ENCODE results near the gene ZNF784.

The ZNF784 gene

DNA sequence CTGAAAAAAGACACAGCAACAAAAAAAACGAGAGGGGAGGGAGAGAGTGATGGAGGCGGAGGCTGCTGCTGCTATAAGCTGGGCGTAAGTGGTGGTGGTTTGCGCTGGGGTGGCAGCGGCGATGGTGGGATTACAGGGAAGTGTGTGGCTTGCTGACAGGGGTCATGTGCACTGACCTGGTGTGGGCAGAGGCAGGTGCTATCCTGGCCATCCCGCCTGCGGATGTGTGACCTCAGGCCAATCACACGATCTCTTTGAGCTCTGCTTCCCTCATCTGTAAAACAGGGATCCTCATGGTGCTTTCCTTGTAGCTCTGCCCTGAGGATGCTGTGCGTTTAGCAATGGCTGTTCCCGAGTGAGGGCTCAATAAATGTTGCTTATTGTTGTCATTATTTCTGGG, 13.2 kb upstream of the ZNF784 start:
- Histone ChIP-seq H4K20me1 (ENCODE audit: insufficient read depth, low read length) (peaks cover 19% of the 10 kb centered on the region), H3K9ac (ENCODE audit: low read depth, low read length) (no peak overlapping the region), H3K79me2 (ENCODE audit: insufficient read depth, low read length) (peaks cover 71% of the 10 kb centered on the region), H3K9me3 (ENCODE audit: insufficient read depth, low read length, severe bottlenecking) (no peaks in the 10 kb centered on the region), H3K27ac (ENCODE audit: low read length) (no peak overlapping the region), H3K4me2 (ENCODE audit: insufficient read depth, low read length) (peak overlapping the region; percentile 13), H2AFZ (ENCODE audit: low read depth, low read length) (no peak overlapping the region), H3K36me3 (ENCODE audit: insufficient read depth, low read length) (peaks cover 3% of the 10 kb centered on the region), H3K4me1 (ENCODE audit: insufficient read depth, low read length) (peaks cover 67% of the 10 kb centered on the region), H3K27me3 (ENCODE audit: insufficient read depth, low read length, poor library complexity) (no peaks in the 10 kb centered on the region), H3K4me3 (ENCODE audit: low read depth in 1 of 2, low read length in 2 of 2) (no peak overlapping the region)
- no peak for ATAC-seq (ENCODE audit: insufficient read depth, low read depth)
- no peak for TF ChIP-seq EZH2 (IDR thresholded peaks at IDR 0.05; ENCODE audit: borderline replicate concordance, low read depth, low read length, severe bottlenecking)
- TF ChIP-seq, protein P1, sequence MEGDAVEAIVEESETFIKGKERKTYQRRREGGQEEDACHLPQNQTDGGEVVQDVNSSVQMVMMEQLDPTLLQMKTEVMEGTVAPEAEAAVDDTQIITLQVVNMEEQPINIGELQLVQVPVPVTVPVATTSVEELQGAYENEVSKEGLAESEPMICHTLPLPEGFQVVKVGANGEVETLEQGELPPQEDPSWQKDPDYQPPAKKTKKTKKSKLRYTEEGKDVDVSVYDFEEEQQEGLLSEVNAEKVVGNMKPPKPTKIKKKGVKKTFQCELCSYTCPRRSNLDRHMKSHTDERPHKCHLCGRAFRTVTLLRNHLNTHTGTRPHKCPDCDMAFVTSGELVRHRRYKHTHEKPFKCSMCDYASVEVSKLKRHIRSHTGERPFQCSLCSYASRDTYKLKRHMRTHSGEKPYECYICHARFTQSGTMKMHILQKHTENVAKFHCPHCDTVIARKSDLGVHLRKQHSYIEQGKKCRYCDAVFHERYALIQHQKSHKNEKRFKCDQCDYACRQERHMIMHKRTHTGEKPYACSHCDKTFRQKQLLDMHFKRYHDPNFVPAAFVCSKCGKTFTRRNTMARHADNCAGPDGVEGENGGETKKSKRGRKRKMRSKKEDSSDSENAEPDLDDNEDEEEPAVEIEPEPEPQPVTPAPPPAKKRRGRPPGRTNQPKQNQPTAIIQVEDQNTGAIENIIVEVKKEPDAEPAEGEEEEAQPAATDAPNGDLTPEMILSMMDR (IDR thresholded peaks at IDR 0.05; ENCODE audit: borderline replicate concordance, extremely low read depth, low read length, poor library complexity, severe bottlenecking): no peak
- DNase-seq: no peak

DNA sequence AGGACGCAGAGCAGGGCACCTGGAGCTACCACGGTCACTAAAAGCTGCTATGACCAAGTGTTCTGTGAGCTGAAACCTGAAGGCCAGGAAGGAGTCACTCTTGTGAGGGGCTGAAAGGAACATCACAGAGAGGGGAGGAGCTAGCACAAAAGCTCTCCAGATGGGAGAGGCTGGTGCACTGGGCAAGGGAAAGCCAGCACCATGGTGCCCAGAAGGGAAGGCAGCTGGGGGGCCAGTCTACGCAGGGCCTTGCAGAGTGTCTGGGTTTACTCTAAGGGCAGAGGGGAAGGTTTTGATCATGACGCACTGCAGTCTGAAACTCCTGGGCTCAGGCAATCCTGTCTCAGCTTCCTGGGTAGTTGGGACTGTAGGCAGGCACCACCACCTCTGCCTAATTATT, 12.4 kb upstream of the ZNF784 start:
- H3K79me2 ChIP-seq (ENCODE audit: insufficient read depth, low read length): peaks cover 63% of the 10 kb centered on the region
- no peak for TF ChIP-seq EZH2 (IDR thresholded peaks at IDR 0.05; ENCODE audit: borderline replicate concordance, low read depth, low read length, severe bottlenecking)
- TF ChIP-seq, protein P1 (IDR thresholded peaks at IDR 0.05; ENCODE audit: borderline replicate concordance, extremely low read depth, low read length, poor library complexity, severe bottlenecking): no peak
- H3K9ac ChIP-seq (ENCODE audit: low read depth, low read length): peak overlapping the region; percentile 89; the same call in 1 of the 2 replicates
- ATAC-seq (ENCODE audit: insufficient read depth, low read depth) (no peak), DNase-seq (no peak)
- peaks cover 19% of the 10 kb centered on the region for H4K20me1 ChIP-seq (ENCODE audit: insufficient read depth, low read length)
- no peak overlapping the region for H3K27ac ChIP-seq (ENCODE audit: low read length)
- peak overlapping the region; percentile 94 for H3K4me2 ChIP-seq (ENCODE audit: insufficient read depth, low read length)
- H2AFZ ChIP-seq (ENCODE audit: low read depth, low read length): no peak overlapping the region
- H3K4me3 ChIP-seq (ENCODE audit: low read depth in 1 of 2, low read length in 2 of 2): peak overlapping the region in 1 of 2 experiments; percentile 87; a peak in 2 of 4 replicates
- no peaks in the 10 kb centered on the region for H3K27me3 ChIP-seq (ENCODE audit: insufficient read depth, low read length, poor library complexity)
- H3K9me3 ChIP-seq (ENCODE audit: insufficient read depth, low read length, severe bottlenecking): no peaks in the 10 kb centered on the region
- H3K4me1 ChIP-seq (ENCODE audit: insufficient read depth, low read length): peaks cover 65% of the 10 kb centered on the region
- H3K36me3 ChIP-seq (ENCODE audit: insufficient read depth, low read length): peaks cover 3% of the 10 kb centered on the region

DNA sequence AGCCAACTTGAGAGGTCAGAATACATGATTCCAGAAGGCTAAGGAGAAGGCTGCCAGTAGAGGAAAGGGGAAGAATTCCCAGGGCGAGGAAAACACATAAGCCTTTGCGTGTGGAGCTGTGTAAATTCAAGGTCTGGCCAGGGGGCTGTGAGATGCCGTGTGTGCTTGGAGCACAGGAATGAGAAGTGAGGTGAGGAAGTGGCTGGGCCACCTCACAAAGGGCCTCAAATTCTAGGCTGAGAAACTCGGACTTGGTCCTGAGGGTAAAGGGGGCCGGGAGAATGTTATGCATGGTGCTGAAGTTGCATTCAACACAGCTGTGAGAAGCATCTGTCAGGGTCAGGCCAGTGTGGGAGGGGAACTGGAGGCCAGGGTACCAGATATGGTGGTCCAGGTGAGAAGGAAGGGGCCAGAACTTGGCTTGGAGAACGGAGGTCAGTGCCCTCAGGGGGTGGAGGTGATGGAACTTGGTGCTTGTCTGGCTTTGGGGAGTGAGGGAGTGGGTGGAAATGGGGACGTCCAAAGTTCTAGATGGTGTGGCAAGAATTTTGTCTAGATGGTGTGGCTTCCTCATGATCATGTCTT, 11.6 kb upstream of the ZNF784 start:
- H3K9me3 ChIP-seq (ENCODE audit: insufficient read depth, low read length, severe bottlenecking): no peaks in the 10 kb centered on the region
- H3K4me2 ChIP-seq (ENCODE audit: insufficient read depth, low read length): peak overlapping the region; percentile 94
- H3K36me3 ChIP-seq (ENCODE audit: insufficient read depth, low read length): peaks cover 3% of the 10 kb centered on the region
- H3K27ac ChIP-seq (ENCODE audit: low read length): peak overlapping the region; percentile 91
- no peak for DNase-seq
- peaks cover 55% of the 10 kb centered on the region for H3K79me2 ChIP-seq (ENCODE audit: insufficient read depth, low read length)
- H3K27me3 ChIP-seq (ENCODE audit: insufficient read depth, low read length, poor library complexity): no peaks in the 10 kb centered on the region
- peak overlapping the region; percentile 87 to 94 for H3K4me3 ChIP-seq (ENCODE audit: low read depth in 1 of 2, low read length in 2 of 2)
- H3K4me1 ChIP-seq (ENCODE audit: insufficient read depth, low read length): peaks cover 65% of the 10 kb centered on the region
- H3K9ac ChIP-seq (ENCODE audit: low read depth, low read length): peak overlapping the region; percentile 89
- peaks cover 15% of the 10 kb centered on the region for H4K20me1 ChIP-seq (ENCODE audit: insufficient read depth, low read length)
- no peak overlapping the region for H2AFZ ChIP-seq (ENCODE audit: low read depth, low read length)
- TF ChIP-seq EZH2 (IDR thresholded peaks at IDR 0.05; ENCODE audit: borderline replicate concordance, low read depth, low read length, severe bottlenecking): no peak
- TF ChIP-seq, protein P1 (IDR thresholded peaks at IDR 0.05; ENCODE audit: borderline replicate concordance, extremely low read depth, low read length, poor library complexity, severe bottlenecking): no peak
- ATAC-seq (ENCODE audit: insufficient read depth, low read depth): no peak
